Vagina (tissue), 2 donors: ENCODE measurements around the gene ATP8B3.

Experiments used
- POLR2A ChIP-seq, 2 donors: fragments of 450-650 bp; IDR thresholded peaks; one replicate each; pipeline ENCODE4 v1.6.1; 2017; ENCODE audit warnings: antibody characterized with exemption in 2 of 2, mild to moderate bottlenecking in 2 of 2, moderate library complexity in 2 of 2
- POLR2AphosphoS5 ChIP-seq, 2 donors: sonication (generic); formaldehyde crosslinking; IDR thresholded peaks; one replicate each; pipeline ENCODE4 v1.9.0; 2017; ENCODE audit warnings: antibody characterized with exemption in 2 of 2, mild to moderate bottlenecking in 2 of 2, low read depth in 1 of 2; ENCODE audit not compliant: insufficient read depth in 1 of 2
- TF ChIP-seq, protein P1 (sequence below), 3 experiments: fragments of 450-650 bp in 2 of 3; fragments of 200-600 bp in 1 of 3; sonication (generic) in 1 of 3; IDR thresholded peaks; one replicate each; pipeline ENCODE4 v1.5.1; 2017 to 2019; ENCODE audit warnings: antibody characterized with exemption in 3 of 3, mild to moderate bottlenecking in 2 of 3, moderate library complexity in 2 of 3

DNA sequence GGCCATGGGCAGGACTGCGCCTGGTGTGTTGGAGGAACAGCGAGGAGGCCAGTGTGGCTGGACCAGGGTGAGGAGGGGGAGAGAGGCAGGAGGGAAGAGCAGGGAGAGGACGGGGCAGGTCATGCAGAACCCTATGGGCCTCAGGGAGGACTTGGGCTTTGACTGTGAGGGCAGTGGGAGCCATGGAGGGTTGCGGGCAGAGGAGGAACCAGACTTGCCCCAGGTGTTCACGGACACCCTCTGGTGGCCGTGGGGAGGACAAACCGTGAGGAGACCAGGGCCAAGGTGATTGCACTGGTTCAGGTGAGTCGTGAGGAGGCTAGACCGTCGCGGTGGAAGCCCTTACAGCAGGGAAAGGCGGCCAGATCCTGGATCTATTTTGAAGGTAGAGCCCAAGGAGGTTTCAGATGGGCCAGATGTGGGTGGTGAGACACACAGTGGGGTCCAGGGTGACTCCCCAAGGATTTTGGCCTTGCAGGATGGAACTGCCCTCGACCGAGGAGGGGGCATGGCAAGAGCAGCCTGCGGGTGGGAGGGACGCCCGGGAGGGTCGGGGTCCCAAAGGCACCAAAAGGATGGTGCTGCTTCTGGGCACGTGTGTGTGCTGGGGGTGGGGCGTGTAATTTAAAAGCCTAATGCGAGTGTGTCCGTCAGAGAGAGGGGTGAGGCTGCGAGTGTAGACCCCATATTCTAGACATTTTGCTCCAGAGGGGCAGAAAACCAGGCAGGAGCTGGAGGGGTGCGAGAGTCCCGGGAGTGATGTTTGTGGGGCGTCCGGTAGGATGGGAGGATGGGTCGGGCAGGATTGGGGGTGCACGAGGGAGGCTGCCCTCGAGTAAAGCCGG is 39.0 kb upstream of the ATP8B3 start:
- TF ChIP-seq, protein P1, sequence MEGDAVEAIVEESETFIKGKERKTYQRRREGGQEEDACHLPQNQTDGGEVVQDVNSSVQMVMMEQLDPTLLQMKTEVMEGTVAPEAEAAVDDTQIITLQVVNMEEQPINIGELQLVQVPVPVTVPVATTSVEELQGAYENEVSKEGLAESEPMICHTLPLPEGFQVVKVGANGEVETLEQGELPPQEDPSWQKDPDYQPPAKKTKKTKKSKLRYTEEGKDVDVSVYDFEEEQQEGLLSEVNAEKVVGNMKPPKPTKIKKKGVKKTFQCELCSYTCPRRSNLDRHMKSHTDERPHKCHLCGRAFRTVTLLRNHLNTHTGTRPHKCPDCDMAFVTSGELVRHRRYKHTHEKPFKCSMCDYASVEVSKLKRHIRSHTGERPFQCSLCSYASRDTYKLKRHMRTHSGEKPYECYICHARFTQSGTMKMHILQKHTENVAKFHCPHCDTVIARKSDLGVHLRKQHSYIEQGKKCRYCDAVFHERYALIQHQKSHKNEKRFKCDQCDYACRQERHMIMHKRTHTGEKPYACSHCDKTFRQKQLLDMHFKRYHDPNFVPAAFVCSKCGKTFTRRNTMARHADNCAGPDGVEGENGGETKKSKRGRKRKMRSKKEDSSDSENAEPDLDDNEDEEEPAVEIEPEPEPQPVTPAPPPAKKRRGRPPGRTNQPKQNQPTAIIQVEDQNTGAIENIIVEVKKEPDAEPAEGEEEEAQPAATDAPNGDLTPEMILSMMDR (IDR thresholded peaks at IDR 0.05), result no peak
- TF ChIP-seq POLR2A (IDR thresholded peaks at IDR 0.05), result no peak
- TF ChIP-seq POLR2AphosphoS5 (IDR thresholded peaks at IDR 0.05; ENCODE audit: insufficient read depth in 1 of 2, low read depth in 1 of 2), result no peak
